Measurements from ENCODE around the gene KIF4A. TPM values are rescaled to one million over a fixed set of nuclear protein-coding genes. Genes with fewer than 3 reads are reported as not detected.
A peak's percentile ranks its signal among the peaks of the same experiment; 100 is the strongest.
"Not testable (repeated sequence)": the region's sequence is repeated elsewhere in the genome, so short reads cannot be mapped to it uniquely, and the experiment has no call there.

The KIF4A gene, protein sequence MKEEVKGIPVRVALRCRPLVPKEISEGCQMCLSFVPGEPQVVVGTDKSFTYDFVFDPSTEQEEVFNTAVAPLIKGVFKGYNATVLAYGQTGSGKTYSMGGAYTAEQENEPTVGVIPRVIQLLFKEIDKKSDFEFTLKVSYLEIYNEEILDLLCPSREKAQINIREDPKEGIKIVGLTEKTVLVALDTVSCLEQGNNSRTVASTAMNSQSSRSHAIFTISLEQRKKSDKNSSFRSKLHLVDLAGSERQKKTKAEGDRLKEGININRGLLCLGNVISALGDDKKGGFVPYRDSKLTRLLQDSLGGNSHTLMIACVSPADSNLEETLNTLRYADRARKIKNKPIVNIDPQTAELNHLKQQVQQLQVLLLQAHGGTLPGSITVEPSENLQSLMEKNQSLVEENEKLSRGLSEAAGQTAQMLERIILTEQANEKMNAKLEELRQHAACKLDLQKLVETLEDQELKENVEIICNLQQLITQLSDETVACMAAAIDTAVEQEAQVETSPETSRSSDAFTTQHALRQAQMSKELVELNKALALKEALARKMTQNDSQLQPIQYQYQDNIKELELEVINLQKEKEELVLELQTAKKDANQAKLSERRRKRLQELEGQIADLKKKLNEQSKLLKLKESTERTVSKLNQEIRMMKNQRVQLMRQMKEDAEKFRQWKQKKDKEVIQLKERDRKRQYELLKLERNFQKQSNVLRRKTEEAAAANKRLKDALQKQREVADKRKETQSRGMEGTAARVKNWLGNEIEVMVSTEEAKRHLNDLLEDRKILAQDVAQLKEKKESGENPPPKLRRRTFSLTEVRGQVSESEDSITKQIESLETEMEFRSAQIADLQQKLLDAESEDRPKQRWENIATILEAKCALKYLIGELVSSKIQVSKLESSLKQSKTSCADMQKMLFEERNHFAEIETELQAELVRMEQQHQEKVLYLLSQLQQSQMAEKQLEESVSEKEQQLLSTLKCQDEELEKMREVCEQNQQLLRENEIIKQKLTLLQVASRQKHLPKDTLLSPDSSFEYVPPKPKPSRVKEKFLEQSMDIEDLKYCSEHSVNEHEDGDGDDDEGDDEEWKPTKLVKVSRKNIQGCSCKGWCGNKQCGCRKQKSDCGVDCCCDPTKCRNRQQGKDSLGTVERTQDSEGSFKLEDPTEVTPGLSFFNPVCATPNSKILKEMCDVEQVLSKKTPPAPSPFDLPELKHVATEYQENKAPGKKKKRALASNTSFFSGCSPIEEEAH
- total RNA-seq: 24.4 and 26.5 TPM in 2 replicates

DNA sequence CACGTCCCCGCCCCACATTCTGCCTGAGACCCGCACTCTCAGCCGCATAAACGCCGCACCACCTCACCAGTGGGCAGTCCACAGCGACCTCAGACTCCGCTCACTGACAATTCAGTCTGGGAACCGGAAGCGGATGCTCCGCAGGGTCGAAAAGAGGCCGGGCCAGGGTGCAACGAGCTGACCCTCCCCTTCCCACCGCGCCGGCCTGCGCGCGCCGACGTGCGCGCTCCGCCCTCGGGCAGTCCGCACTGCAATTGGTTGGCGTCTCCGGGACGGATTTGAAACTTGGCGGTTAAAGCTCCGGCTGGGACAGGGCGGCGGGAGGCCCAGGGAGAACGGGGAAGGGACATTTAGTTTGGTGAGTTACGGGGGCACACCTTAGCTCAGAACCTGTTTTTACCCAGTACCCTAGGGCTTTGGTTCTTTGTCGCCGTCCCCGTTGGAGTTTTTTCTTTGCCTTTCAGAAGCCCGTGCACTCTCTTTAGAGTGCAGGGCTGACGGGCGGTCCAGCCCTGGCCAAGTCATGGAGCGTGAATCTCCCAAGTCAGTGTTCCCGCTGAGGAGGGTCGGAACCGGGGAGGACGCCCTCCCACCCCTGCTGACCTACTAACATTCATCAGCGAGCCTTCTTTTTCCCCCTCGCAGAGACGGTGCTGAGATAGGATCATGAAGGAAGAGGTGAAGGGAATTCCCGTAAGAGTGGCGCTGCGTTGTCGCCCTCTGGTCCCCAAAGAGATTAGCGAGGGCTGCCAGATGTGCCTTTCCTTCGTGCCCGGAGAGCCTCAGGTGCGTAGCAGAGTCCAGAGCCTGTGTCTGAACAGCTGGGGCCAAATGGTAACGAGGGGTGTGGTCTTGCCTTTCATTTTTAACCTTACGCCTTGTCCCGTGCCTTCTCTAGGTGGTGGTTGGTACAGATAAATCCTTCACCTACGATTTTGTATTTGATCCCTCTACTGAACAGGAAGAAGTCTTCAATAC is at the start of gene KIF4A, which contains the start of gene PDZD11:
Gene KIF4A (plus strand): TSS at position 312 of the 978 bp plus-strand sequence. CDS start 355 bp downstream, at position 667.
Gene PDZD11 (minus strand): TSS at position 135 of the 978 bp plus-strand sequence. CDS start 586 bp downstream, outside the sequence.
- Mint-ChIP-seq H3K27ac (peak within 1 kb of the TSS; percentile 85), H3K9me3 (no peaks in the 10 kb centered on the region), H3K4me3 (ENCODE audit: low read depth) (peak within 1 kb of the TSS; percentile 93), H3K36me3 (ENCODE audit: low read depth) (peaks cover 33% of the 10 kb centered on the region), H3K4me1 (ENCODE audit: low read depth) (peaks cover 23% of the 10 kb centered on the region), H3K27me3 (ENCODE audit: low read depth) (no peaks in the 10 kb centered on the region)
- intact Hi-C loops (cut with micrococcal nuclease): loop anchor here (1.0 to 2.0 kb wide), 2 partner anchors 47 to 157 kb away; partner anchors contain the start of gene IGBP1
- peak; percentile 83 for DNase-seq (ENCODE audit: low spot score)

DNA sequence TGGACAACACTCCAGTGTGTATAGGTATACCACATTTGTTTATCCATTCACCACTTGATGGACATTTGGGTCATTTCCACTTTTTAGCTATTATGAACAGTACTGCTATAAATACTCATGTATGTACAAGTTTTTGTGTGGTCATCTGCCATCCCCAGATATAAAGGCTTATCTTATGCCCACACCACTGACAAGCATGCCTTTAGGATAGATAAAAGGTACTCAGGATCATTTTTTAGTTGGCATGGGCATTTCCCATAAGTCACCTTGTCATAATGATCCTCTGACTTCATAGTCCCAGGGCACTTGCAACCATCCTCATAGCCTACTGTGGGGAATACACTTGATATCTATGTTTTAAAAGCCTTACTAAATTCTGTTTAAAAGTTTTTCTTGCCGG is 49.2 kb upstream of the KIF4A start:
- Mint-ChIP-seq H3K4me1 (ENCODE audit: low read depth) (peaks cover 1% of the 10 kb centered on the region), H3K27ac (no peak overlapping the region), H3K36me3 (ENCODE audit: low read depth) (no peaks in the 10 kb centered on the region), H3K9me3 (no peaks in the 10 kb centered on the region), H3K27me3 (ENCODE audit: low read depth) (no peaks in the 10 kb centered on the region), H3K4me3 (ENCODE audit: low read depth) (no peak overlapping the region)
- intact Hi-C loops (cut with micrococcal nuclease): no loop called here
- no peak for DNase-seq (ENCODE audit: low spot score)

DNA sequence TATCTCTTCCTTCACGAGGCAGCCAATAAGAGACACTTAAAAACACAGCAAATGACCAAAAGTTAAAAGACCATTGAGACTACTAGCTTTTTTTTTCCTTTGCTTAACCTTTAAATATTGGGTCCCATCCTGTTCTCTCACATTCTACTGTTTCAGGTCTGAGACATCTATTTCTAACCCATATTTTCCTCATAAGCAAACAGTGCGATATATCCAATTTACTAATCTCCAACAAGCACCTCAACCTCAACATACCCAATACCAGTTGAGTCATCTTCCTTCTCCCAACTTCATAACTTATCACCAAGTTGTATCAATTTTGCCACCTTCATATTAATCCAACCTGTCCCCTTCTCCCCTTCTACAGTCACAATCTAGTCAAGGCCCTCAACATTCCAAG is 48.4 kb upstream of the KIF4A start:
- H3K27me3 Mint-ChIP-seq (ENCODE audit: low read depth): no peaks in the 10 kb centered on the region
- H3K27ac Mint-ChIP-seq: no peak overlapping the region
- H3K9me3 Mint-ChIP-seq: no peaks in the 10 kb centered on the region
- H3K4me1 Mint-ChIP-seq (ENCODE audit: low read depth): peaks cover 1% of the 10 kb centered on the region
- DNase-seq (ENCODE audit: low spot score): no peak
- no peak overlapping the region for H3K4me3 Mint-ChIP-seq (ENCODE audit: low read depth)
- H3K36me3 Mint-ChIP-seq (ENCODE audit: low read depth): no peaks in the 10 kb centered on the region
- intact Hi-C loops (cut with micrococcal nuclease): no loop called here

DNA sequence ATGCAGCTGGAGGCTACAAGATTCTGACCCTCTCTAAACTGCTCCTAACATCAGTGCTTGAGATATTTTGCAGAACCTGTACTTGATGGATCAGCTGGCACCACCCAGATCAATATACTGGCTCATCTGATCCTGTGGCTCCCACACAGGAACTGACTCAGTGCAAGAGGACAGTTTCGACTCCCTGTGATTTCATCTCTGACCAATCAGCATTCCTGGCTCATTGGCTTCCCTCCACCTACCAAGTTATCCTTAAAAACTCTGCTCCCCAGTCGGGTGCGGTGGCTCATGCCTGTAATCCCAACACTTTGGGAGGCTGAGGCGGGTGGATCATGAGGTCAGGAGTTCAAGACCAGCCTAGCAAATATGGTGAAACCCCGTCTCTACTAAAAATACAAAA is 46.3 kb upstream of the KIF4A start:
- H3K4me1 Mint-ChIP-seq (ENCODE audit: low read depth); H3K36me3 Mint-ChIP-seq (ENCODE audit: low read depth); H3K9me3 Mint-ChIP-seq; H3K27me3 Mint-ChIP-seq (ENCODE audit: low read depth); H3K4me3 Mint-ChIP-seq (ENCODE audit: low read depth); intact Hi-C loops (cut with micrococcal nuclease); DNase-seq (ENCODE audit: low spot score); H3K27ac Mint-ChIP-seq: not testable (repeated sequence)

DNA sequence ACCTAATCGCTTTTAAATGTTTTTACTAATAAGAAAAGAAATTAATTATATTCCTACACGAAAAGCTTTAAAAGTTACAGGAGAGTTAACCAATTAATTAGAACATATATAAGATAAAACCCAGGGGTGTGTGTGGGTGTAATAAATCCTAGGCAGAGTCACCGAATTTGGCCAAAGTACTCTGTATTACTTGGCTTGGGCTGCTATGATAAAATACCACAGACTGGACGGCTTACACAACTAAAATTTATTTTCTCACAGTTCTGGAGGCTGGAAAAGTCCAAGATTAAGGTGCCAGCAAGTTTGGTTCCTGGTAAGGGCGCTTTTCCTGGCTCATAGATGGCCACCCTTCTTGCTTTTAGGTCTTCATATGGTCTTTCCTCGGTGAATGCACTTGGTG is 45.0 kb upstream of the KIF4A start:
- no peak for DNase-seq (ENCODE audit: low spot score)
- no peaks in the 10 kb centered on the region for H3K9me3 Mint-ChIP-seq
- H3K4me1 Mint-ChIP-seq (ENCODE audit: low read depth): no peaks in the 10 kb centered on the region
- H3K4me3 Mint-ChIP-seq (ENCODE audit: low read depth): no peak overlapping the region
- no peak overlapping the region for H3K27ac Mint-ChIP-seq
- no peaks in the 10 kb centered on the region for H3K36me3 Mint-ChIP-seq (ENCODE audit: low read depth)
- no peaks in the 10 kb centered on the region for H3K27me3 Mint-ChIP-seq (ENCODE audit: low read depth)
- intact Hi-C loops (cut with micrococcal nuclease): no loop called here

DNA sequence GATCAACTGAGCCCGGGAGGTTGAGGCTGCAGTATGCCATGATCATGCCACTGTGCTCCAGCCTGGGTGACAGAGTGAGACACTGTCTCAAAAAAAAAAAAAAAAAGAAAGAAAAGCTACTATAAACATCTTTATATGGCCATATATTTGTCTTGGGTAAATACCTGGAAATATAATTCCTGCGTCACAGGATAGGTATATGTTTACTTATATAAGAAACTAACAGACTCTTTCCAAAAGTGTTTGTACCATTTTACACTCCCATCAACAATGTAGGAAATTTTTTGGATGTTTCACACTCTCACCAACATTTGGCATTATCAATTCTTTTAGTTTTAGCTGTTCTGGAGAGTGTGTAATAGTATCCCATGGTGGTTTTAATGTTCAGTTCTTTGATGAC is 42.7 kb upstream of the KIF4A start:
- intact Hi-C loops (cut with micrococcal nuclease): no loop called here

DNA sequence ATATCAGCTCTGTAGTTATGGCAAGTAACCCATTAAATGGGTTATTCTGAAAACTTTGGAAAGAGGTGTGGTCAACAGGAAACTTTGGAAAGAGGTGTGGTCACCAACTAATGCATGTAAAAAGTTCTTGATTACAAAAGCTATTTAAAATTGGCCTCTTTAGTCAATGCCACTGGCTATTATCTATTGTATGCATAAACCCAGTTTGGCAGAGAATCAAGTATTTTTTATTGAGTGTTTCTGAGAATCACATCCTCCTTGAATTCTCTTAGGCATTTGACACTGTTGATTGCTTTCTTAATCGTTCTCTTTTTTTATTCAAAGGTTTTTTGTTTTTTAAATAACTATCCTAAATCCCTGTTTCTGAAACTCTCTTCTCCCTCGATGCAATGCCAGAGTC is 37.4 kb upstream of the KIF4A start:
- no peaks in the 10 kb centered on the region for H3K27me3 Mint-ChIP-seq (ENCODE audit: low read depth)
- H3K36me3 Mint-ChIP-seq (ENCODE audit: low read depth): no peaks in the 10 kb centered on the region
- no peaks in the 10 kb centered on the region for H3K9me3 Mint-ChIP-seq
- H3K27ac Mint-ChIP-seq: no peak overlapping the region
- DNase-seq (ENCODE audit: low spot score): no peak
- H3K4me1 Mint-ChIP-seq (ENCODE audit: low read depth): peaks cover 18% of the 10 kb centered on the region
- no peak overlapping the region for H3K4me3 Mint-ChIP-seq (ENCODE audit: low read depth)
- intact Hi-C loops (cut with micrococcal nuclease): no loop called here

More for the DNA sequence above, 42.7 kb upstream of the KIF4A start:
- no peaks in the 10 kb centered on the region for H3K4me1 Mint-ChIP-seq (ENCODE audit: low read depth)
- no peak for DNase-seq (ENCODE audit: low spot score)
- no peak overlapping the region for H3K4me3 Mint-ChIP-seq (ENCODE audit: low read depth)
- no peaks in the 10 kb centered on the region for H3K27me3 Mint-ChIP-seq (ENCODE audit: low read depth)
- H3K9me3 Mint-ChIP-seq: no peaks in the 10 kb centered on the region
- no peak overlapping the region for H3K27ac Mint-ChIP-seq
- no peaks in the 10 kb centered on the region for H3K36me3 Mint-ChIP-seq (ENCODE audit: low read depth)

DNA sequence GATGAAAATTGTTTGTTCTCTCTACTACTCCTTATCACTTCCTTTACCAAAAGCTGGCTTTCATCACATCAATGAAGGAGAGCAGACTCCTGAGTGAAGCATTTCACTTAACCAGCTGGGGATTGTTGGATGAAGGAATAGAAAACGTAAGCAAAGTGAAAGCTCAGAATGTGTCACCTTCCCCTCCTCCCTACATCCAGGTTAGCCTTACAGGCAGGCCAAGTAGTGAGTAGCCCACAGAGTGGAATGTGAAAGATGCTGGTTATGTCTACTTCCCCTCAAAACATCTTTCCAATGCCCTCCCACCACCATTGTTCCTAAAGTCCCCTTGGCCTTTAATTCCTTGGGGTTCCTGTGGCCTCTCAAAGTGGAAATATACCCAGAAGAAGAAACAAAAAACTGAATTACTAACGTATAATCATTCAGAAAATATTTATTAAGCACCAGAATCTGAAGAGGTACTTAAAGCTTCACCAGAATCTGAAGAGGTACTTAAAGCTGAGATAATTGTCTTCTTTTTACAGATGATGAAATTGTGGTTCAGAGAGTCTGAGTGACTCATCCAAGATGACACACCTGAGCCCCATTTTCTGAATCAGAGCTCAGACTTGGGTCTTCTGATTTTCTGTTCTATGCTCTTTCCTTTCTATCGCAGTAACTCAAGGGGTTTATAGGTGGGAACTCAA is 36.4 kb upstream of the KIF4A start:
- H3K27ac Mint-ChIP-seq: peak overlapping the region; percentile 57
- peaks cover 18% of the 10 kb centered on the region for H3K4me1 Mint-ChIP-seq (ENCODE audit: low read depth)
- no peak for DNase-seq (ENCODE audit: low spot score)
- no peaks in the 10 kb centered on the region for H3K27me3 Mint-ChIP-seq (ENCODE audit: low read depth)
- no peaks in the 10 kb centered on the region for H3K36me3 Mint-ChIP-seq (ENCODE audit: low read depth)
- intact Hi-C loops (cut with micrococcal nuclease): no loop called here
- no peak overlapping the region for H3K4me3 Mint-ChIP-seq (ENCODE audit: low read depth)
- no peaks in the 10 kb centered on the region for H3K9me3 Mint-ChIP-seq

DNA sequence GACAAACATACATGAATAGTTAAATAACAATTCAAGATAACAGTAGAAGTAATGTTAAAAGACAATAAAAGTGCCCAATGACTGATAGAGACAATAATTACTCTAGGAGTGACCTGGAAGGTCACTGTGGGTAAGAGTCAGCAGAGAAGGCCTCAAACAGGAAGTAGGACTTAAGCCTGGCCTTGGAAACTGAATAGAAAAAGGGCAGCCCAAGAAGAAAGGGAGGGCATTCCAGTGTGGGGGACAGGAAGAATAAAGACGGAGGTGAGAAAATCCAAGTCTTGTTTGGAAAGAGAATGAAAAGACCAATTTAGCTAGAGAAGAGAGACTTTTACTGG is 35.9 kb upstream of the KIF4A start:
- peak overlapping the region; percentile 57 for H3K27ac Mint-ChIP-seq
- H3K4me3 Mint-ChIP-seq (ENCODE audit: low read depth): no peak overlapping the region

DNA sequence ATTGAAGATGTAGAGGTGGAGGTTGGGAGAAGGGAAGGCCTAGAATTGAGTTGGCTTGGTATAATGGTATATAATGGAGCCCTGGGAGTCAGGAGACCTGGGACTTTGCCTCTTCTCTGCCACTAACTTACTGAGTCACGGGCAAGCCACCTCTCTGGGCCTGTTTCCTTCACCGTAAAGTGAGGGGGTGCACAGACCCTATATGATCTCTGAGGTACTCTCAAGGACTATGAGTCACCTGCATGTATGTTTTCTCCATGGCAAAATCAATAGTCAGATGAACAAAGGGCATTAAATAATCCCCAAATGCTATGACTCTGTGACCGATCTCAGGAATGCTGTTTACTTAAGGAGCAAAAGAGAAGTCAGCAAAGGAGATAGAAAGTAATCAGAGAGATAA is 35.0 kb upstream of the KIF4A start:
- Mint-ChIP-seq H3K4me3 (ENCODE audit: low read depth) (no peak overlapping the region), H3K36me3 (ENCODE audit: low read depth) (no peaks in the 10 kb centered on the region), H3K9me3 (no peaks in the 10 kb centered on the region), H3K27me3 (ENCODE audit: low read depth) (no peaks in the 10 kb centered on the region), H3K27ac (no peak overlapping the region), H3K4me1 (ENCODE audit: low read depth) (peaks cover 18% of the 10 kb centered on the region)
- intact Hi-C loops (cut with micrococcal nuclease): no loop called here
- DNase-seq (ENCODE audit: low spot score): no peak

More for the DNA sequence above, 35.9 kb upstream of the KIF4A start:
- DNase-seq (ENCODE audit: low spot score): no peak
- Mint-ChIP-seq H3K9me3 (no peaks in the 10 kb centered on the region), H3K27me3 (ENCODE audit: low read depth) (no peaks in the 10 kb centered on the region), H3K4me1 (ENCODE audit: low read depth) (peaks cover 18% of the 10 kb centered on the region), H3K36me3 (ENCODE audit: low read depth) (no peaks in the 10 kb centered on the region)
- intact Hi-C loops (cut with micrococcal nuclease): no loop called here

DNA sequence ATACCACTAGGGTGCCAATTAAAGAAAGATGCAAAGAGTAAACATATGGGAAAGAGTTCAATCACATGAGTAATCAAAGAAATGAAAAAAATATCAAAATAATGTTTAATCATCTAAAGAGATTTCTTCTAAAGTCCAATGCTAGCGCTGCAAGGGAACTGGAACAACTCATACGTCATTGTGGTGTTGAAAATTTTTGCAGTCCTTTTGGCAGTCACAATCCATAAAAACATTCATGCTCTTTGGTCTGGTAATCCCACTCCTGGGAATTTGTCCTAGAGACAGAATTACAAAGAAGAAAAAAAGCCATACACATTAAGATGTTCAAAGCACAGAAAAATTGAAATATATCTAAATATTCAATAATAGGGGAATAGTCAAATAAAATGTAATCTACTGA is 34.5 kb upstream of the KIF4A start:
- intact Hi-C loops (cut with micrococcal nuclease): no loop called here
- Mint-ChIP-seq H3K27me3 (ENCODE audit: low read depth) (no peaks in the 10 kb centered on the region), H3K9me3 (no peaks in the 10 kb centered on the region), H3K36me3 (ENCODE audit: low read depth) (no peaks in the 10 kb centered on the region), H3K27ac (no peak overlapping the region), H3K4me1 (ENCODE audit: low read depth) (peaks cover 18% of the 10 kb centered on the region), H3K4me3 (ENCODE audit: low read depth) (no peak overlapping the region)
- no peak for DNase-seq (ENCODE audit: low spot score)
